HepG2 (cell line): Measurements from ENCODE around the gene CERS4. TPM values are rescaled to one million over a fixed set of nuclear protein-coding genes. Genes with fewer than 3 reads are reported as not detected.

Experiments
- ATAC-seq: fragments of 200-7000 bp; cut with Tn5 transposase; 3 replicates; pipeline ENCODE4 v1.9.1; 2020; ENCODE audit warnings: mild to moderate bottlenecking, moderate library complexity
- BruUV-seq: library from RNA; stranded (reverse); fragments of 400-500 nt; replicated peaks from 2 replicates; lab custom pipeline; 2021; lab: Mats Ljungman, UMichigan
- CTCF ChIA-PET: fragments of 300-600 bp; formaldehyde crosslinking; extraction: SDS; loops from one replicate; lab custom pipeline; 2021; ENCODE audit warnings: low total read pairs, inconsistent platforms, low intra/inter-chr PET ratio; lab: Yijun Ruan, JAX
- POLR2A ChIA-PET: fragments of 350-600 bp; sonication (Branson Sonifier 250); formaldehyde crosslinking; loops from one replicate; lab custom pipeline; 2020; ENCODE audit warnings: antibody characterized with exemption, inconsistent platforms; lab: Yijun Ruan, JAX
- DNase-seq: peaks from one replicate; pipeline ENCODE4 v3.0.0-alpha.2; 2015; ENCODE audit warnings: low spot score
- FAIRE-seq: peaks from 3 replicates; lab custom pipeline; 2011; peaks lifted over from hg19 to GRCh38; lab: Jason Lieb, UNC
- H2AFZ ChIP-seq: one replicate; pipeline ENCODE4 v1.6.1; 2011; ENCODE audit warnings: low read length, inconsistent platforms
- H3K27ac ChIP-seq: fragments of 300-600 bp; 3 replicates; pipeline ENCODE4 v1.8.0; 2011; ENCODE audit warnings: mixed run types, mild to moderate bottlenecking, mixed read lengths, low read length, inconsistent platforms; ENCODE audit not compliant: insufficient read depth; ENCODE audit errors: extremely low read length
- H3K27me3 ChIP-seq, 2 experiments: fragments of 200-600 bp in 1 of 2; 2 replicates in 1 of 2; 3 replicates in 1 of 2; pipeline versions ENCODE4 v1.6.0 to v1.8.0; 2011; ENCODE audit warnings: low read length in 2 of 2, mild to moderate bottlenecking in 2 of 2, moderate library complexity in 2 of 2, inconsistent platforms in 1 of 2; ENCODE audit not compliant: insufficient read depth in 2 of 2, control insufficient read depth in 1 of 2
- H3K36me3 ChIP-seq, 2 experiments: fragments of 200-600 bp in 1 of 2; replicated peaks in 1 of 2; 2 replicates in 1 of 2; 3 replicates in 1 of 2; pipeline versions ENCODE4 v1.5.1 to v1.8.0; 2011; ENCODE audit warnings: low read length in 2 of 2, inconsistent platforms in 1 of 2; ENCODE audit not compliant: insufficient read depth in 2 of 2, control insufficient read depth in 1 of 2
- H3K4me1 ChIP-seq: 2 replicates; pipeline ENCODE4 v1.5.1; 2012; ENCODE audit warnings: low read length, inconsistent platforms; ENCODE audit not compliant: insufficient read depth
- H3K4me2 ChIP-seq: 2 replicates; pipeline ENCODE4 v1.6.0; 2011; ENCODE audit warnings: low read depth, low read length, inconsistent platforms
- H3K4me3 ChIP-seq, 3 experiments: fragments of 200-600 bp in 1 of 3; sonication (generic), shearing (Covaris generic) in 1 of 3; replicated peaks in 1 of 3; 2 replicates each; pipeline ENCODE4 v1.5.1; 2011 to 2016; ENCODE audit warnings: low read length in 3 of 3, inconsistent platforms in 2 of 3, low read depth in 2 of 3, mild to moderate bottlenecking in 2 of 3, control low read depth in 1 of 3, mixed read lengths in 1 of 3; ENCODE audit not compliant: insufficient read depth in 1 of 3
- H3K79me2 ChIP-seq: one replicate; pipeline ENCODE4 v1.6.1; 2011; ENCODE audit warnings: low read length, inconsistent platforms; ENCODE audit not compliant: insufficient read depth
- H3K9ac ChIP-seq: 2 replicates; pipeline ENCODE4 v1.6.0; 2011; ENCODE audit warnings: mild to moderate bottlenecking, low read depth, low read length, inconsistent platforms; ENCODE audit not compliant: insufficient read depth
- H3K9me3 ChIP-seq: 2 replicates; pipeline ENCODE4 v1.5.1; 2012; ENCODE audit warnings: mild to moderate bottlenecking, low read length
- H4K20me1 ChIP-seq: 2 replicates; pipeline ENCODE4 v1.6.0; 2011; ENCODE audit warnings: inconsistent platforms, mild to moderate bottlenecking, low read length, moderate library complexity; ENCODE audit not compliant: insufficient read depth
- ATF1 ChIP-seq: IDR thresholded peaks from 2 replicates; pipeline ENCODE4 v1.6.1; 2016; ENCODE audit warnings: mild to moderate bottlenecking, control low read depth
- GZF1 ChIP-seq: sonication (generic); formaldehyde crosslinking; IDR thresholded peaks from 2 replicates; pipeline ENCODE4 v1.5.1; 2020; ENCODE audit warnings: mild to moderate bottlenecking, missing genetic modification reagents
- RBM22 ChIP-seq: fragments of 200-400 bp; formaldehyde crosslinking; optimal IDR thresholded peaks from 2 replicates; pipeline ENCODE3; 2017; ENCODE audit warnings: mild to moderate bottlenecking, low read length, moderate library complexity
- STAT6 ChIP-seq: sonication (generic); formaldehyde crosslinking; IDR thresholded peaks from 2 replicates; pipeline ENCODE4 v1.4.0; 2020; ENCODE audit warnings: missing genetic modification reagents, mild to moderate bottlenecking, borderline replicate concordance
- WGBS: methylation state at CpG from one replicate; pipeline ENCODE4 v1.1.6; 2017; ENCODE audit warnings: low lambda C conversion rate; 5-methylcytosine and 5-hydroxymethylcytosine counted together
- in situ Hi-C: cut with HindIII; loops from 2 replicates; pipeline ENCODE4 v1.10.0; 2017; ENCODE audit warnings: low pct_unique_long_range_greater_than_20kb; ENCODE audit not compliant: extremely low pct_ligation_motif_present
- intact Hi-C: fragments of 100-400 bp; cut with micrococcal nuclease; formaldehyde crosslinking; loops from one replicate; pipeline ENCODE4 v1.10.0; 2022; ENCODE audit not compliant: unreplicated experiment
- polyA plus RNA-seq, 8 experiments: library from polyadenylated mRNA; depleted of rRNA in 3 of 8; stranded (reverse) in 7 of 8; unstranded in 1 of 8; fragments of >200 nt; fragmentation: Illumina TruSeq in 4 of 8; extraction: Trizol in 4 of 8; gene quantifications; 2 replicates each; pipeline versions ENCODE4 v1.2.1 to v1.2.3, GENCODE V29; 2011 to 2016; ENCODE audit warnings: low read depth in 4 of 8, missing spikeins in 1 of 8, mixed read lengths in 1 of 8; ENCODE audit not compliant: insufficient read depth in 1 of 8
- total RNA-seq, 5 experiments: library from RNA; depleted of rRNA; stranded (reverse); fragments of >200 nt; fragmentation: Illumina TruSeq; extraction: Trizol; gene quantifications; 2 replicates each; pipeline ENCODE4 v1.2.3, GENCODE V29; 2016; ENCODE audit warnings: low read depth in 1 of 5
- TF ChIP-seq, protein P1 (sequence below): sonication (generic); formaldehyde crosslinking; IDR thresholded peaks from 2 replicates; pipeline ENCODE4 v1.4.0; 2020; ENCODE audit warnings: missing genetic modification reagents, borderline replicate concordance

CERS4 gene
- total and polyA plus RNA-seq, 2 of the 13 experiments (the other 11 are each of a cell fraction or from before 2014, with no cell fraction given): 74.7 to 83.5 TPM

GRCh38 chr19:8261347-8261746 is 52.2 kb downstream of the CERS4 start:
- ChIA-PET CTCF (no interaction called here), POLR2A (no interaction called here)
- Histone ChIP-seq H3K4me3 (no peak overlapping the region), H3K79me2 (no peaks in the 10 kb centered on the region), H3K27me3 (no peaks in the 10 kb centered on the region), H3K9ac (no peak overlapping the region), H3K4me2 (no peak overlapping the region), H3K9me3 (no peaks in the 10 kb centered on the region), H3K27ac (no peak overlapping the region), H4K20me1 (no peaks in the 10 kb centered on the region), H3K36me3 (peaks cover 13 to 36% of the 10 kb centered on the region in 2 experiments), H2AFZ (no peak overlapping the region), H3K4me1 (peaks cover 34% of the 10 kb centered on the region)
- in situ Hi-C loops: loop anchor here (5.0 to 25.0 kb wide), 2 partner anchors 46 to 249 kb away; partner anchors contain the start of genes CD320 and ELAVL1
- FAIRE-seq: no peak
- intact Hi-C loops: no loop called here
- DNase-seq: no peak
- no TSS peak for BruUV-seq
- no peak for TF ChIP-seq ATF1 (CRISPR knock-in tag)
- TF ChIP-seq RBM22: peak; percentile 72
- TF ChIP-seq STAT6: no peak
- TF ChIP-seq, protein P1, sequence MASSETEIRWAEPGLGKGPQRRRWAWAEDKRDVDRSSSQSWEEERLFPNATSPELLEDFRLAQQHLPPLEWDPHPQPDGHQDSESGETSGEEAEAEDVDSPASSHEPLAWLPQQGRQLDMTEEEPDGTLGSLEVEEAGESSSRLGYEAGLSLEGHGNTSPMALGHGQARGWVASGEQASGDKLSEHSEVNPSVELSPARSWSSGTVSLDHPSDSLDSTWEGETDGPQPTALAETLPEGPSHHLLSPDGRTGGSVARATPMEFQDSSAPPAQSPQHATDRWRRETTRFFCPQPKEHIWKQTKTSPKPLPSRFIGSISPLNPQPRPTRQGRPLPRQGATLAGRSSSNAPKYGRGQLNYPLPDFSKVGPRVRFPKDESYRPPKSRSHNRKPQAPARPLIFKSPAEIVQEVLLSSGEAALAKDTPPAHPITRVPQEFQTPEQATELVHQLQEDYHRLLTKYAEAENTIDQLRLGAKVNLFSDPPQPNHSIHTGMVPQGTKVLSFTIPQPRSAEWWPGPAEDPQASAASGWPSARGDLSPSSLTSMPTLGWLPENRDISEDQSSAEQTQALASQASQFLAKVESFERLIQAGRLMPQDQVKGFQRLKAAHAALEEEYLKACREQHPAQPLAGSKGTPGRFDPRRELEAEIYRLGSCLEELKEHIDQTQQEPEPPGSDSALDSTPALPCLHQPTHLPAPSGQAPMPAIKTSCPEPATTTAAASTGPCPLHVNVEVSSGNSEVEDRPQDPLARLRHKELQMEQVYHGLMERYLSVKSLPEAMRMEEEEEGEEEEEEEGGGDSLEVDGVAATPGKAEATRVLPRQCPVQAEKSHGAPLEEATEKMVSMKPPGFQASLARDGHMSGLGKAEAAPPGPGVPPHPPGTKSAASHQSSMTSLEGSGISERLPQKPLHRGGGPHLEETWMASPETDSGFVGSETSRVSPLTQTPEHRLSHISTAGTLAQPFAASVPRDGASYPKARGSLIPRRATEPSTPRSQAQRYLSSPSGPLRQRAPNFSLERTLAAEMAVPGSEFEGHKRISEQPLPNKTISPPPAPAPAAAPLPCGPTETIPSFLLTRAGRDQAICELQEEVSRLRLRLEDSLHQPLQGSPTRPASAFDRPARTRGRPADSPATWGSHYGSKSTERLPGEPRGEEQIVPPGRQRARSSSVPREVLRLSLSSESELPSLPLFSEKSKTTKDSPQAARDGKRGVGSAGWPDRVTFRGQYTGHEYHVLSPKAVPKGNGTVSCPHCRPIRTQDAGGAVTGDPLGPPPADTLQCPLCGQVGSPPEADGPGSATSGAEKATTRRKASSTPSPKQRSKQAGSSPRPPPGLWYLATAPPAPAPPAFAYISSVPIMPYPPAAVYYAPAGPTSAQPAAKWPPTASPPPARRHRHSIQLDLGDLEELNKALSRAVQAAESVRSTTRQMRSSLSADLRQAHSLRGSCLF (CRISPR knock-in tag): no peak
- no peak for TF ChIP-seq GZF1 (CRISPR knock-in tag)
- 99% methylated on average over 8 of the region's 9 CpGs for WGBS
- no peak for ATAC-seq
